ENCODE data around the gene WNT2B. TPM values are rescaled to one million over a fixed set of nuclear protein-coding genes. Genes with fewer than 3 reads are reported as not detected.
A peak's percentile ranks its signal among the peaks of the same experiment; 100 is the strongest.

The WNT2B gene
- total and polyA plus RNA-seq, 11 donors, result 0.71 to 16.2 (median 2.0) TPM

DNA sequence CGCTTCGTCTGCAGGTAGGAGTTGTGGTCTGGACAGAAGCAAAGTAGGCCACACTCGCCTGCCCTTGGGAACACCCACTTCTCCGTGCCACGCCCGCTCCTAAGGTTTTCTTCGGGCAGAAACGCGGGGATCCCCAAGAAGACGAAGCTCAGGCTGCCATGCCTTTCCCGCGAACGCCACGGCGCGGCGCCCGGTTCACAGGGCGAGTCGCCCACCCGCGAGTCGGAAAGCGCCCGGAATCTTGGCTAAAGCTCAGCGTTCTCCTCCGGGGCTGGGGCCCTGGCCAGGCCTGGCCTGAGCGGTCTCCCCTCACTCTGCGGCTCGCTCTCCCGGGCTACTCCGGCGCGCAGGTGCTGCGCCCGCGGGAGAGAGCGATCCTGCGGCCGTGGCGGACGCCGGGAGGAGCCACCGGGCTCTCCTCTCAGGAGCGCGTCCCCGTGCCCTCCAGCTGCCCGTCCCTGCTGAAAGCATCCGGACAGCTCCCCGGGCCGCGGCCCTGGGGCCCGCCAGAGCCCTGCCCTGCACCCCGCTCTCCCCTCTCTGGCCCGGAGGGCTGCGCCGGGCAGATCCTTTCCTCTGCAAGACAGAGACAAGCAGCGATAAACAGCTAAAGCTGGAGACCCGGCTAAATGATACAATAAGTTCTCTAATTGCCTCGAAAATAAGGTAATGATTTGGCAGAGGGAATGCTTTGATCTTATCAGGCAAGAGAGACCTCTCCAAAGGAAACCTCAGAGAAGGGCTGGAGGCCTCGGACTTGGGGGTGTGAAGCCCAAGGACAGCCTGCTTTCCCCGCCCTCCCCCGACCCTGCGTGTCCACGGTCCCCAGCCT lies 6.7 kb upstream of the WNT2B start:
- Histone ChIP-seq H3K9me3 (no peaks in the 10 kb centered on the region), H3K4me1 (peaks cover 0 to 23% (median 11%) of the 10 kb centered on the region in 12 donors), H3K27ac (peak overlapping the region in 9 of 12 donors; percentile 52 to 78 (median 72)), H3K27me3 (peaks cover 0 to 41% (median 0%) of the 10 kb centered on the region in 9 donors), H3K36me3 (no peaks in the 10 kb centered on the region), H3K4me3 (peak overlapping the region; percentile 14 to 67 (median 60))
- intact Hi-C loops (cut with DNase I), result loop anchor here in 8 of 10 donors (1.0 to 10.0 kb wide), 8 partner anchors 17 to 205 kb away; partner anchors contain the start of genes RHOC (in 7 of the 8), CAPZA1 (in 2 of the 8), MOV10 (in 2 of the 8) and ST7L (in 2 of the 8)
- DNase-seq (peak; percentile 60 to 85 (median 78)), ATAC-seq (peak; percentile 72 to 88 (median 86))
- WGBS, 4 donors, result 4 to 16% (median 7%) methylated on average over 22 to 65 of the region's 65 CpGs
- no peak for TF ChIP-seq POLR2A (IDR thresholded peaks at IDR 0.05)
- TF ChIP-seq, protein P1, sequence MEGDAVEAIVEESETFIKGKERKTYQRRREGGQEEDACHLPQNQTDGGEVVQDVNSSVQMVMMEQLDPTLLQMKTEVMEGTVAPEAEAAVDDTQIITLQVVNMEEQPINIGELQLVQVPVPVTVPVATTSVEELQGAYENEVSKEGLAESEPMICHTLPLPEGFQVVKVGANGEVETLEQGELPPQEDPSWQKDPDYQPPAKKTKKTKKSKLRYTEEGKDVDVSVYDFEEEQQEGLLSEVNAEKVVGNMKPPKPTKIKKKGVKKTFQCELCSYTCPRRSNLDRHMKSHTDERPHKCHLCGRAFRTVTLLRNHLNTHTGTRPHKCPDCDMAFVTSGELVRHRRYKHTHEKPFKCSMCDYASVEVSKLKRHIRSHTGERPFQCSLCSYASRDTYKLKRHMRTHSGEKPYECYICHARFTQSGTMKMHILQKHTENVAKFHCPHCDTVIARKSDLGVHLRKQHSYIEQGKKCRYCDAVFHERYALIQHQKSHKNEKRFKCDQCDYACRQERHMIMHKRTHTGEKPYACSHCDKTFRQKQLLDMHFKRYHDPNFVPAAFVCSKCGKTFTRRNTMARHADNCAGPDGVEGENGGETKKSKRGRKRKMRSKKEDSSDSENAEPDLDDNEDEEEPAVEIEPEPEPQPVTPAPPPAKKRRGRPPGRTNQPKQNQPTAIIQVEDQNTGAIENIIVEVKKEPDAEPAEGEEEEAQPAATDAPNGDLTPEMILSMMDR (IDR thresholded peaks at IDR 0.05), result peak; percentile 49 to 85 (median 68)

DNA sequence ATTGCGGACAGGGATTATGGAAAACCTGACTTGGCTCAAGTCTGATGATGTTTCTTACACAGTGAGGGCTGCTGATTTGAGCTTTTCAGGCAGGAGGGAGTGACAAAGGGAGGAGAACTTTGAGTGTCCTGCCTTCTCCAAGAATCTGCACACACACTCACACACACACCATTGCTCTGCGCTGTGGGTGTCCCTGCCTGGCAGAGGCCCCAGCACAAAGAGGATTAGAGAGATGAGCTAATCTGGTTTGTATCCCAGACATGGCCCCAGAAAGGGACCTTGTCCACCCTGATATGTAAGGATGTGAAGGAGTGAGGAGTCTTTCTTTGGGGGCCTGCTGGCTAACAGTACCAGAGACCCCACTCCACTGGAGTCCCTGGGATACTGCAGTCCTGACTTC lies 5.9 kb upstream of the WNT2B start:
- TF ChIP-seq, protein P1 (IDR thresholded peaks at IDR 0.05), result no peak
- TF ChIP-seq POLR2A (IDR thresholded peaks at IDR 0.05), result no peak
- peaks cover 0 to 49% (median 2%) of the 10 kb centered on the region in 9 donors for H3K27me3 ChIP-seq
- no peaks in the 10 kb centered on the region for H3K36me3 ChIP-seq
- H3K9me3 ChIP-seq, result no peaks in the 10 kb centered on the region
- DNase-seq (no peak), ATAC-seq (peak in 2 of 4 donors; percentile 19 to 54)
- intact Hi-C loops (cut with DNase I), result loop anchor here in 8 of 10 donors (1.0 to 10.0 kb wide), 8 partner anchors 16 to 204 kb away; partner anchors contain the start of genes RHOC (in 7 of the 8), CAPZA1 (in 2 of the 8), MOV10 (in 2 of the 8) and ST7L (in 2 of the 8)
- H3K27ac ChIP-seq, result peak overlapping the region in 3 of 12 donors; percentile 63 to 78 (median 75)
- H3K4me1 ChIP-seq, result peaks cover 0 to 25% (median 14%) of the 10 kb centered on the region in 12 donors
- H3K4me3 ChIP-seq, result peak overlapping the region in 2 of 12 donors; percentile 59 to 61
- 76 to 86% (median 81%) methylated on average over 2 of the region's 2 CpGs for WGBS, 4 donors

DNA sequence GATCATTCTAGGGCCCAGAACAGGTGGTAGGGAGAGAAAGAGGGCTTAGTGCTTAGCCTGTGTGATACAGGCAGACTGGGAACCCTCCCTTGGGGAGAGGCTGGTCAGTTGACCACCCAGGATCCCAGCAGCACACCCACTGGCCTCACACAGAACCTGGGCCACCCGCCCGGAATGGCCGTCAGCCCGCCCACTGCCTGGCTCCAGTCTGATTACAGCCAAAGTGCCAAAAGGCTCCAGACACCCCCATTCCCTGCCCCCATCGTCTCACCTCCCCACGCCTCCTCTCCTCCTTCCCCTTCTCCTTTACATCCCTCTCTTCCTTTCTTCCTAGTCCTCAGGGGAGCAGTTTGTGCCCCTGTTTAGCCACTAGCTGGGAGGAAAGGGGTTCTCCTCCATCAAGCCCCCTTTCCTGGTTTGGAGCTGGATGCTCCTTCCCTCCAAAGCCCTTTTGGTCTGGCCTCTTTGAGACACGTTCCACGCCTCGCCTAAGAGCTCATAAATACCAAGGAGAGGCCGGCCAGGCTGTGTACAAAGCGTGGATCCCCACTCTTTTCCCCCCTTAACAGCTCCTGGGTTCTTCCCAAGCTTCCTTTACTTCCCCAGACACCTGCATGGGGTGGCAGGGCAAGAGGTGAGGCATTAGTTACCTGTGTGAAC lies 4.6 kb upstream of the WNT2B start:
- no peaks in the 10 kb centered on the region for H3K9me3 ChIP-seq
- H3K27me3 ChIP-seq, result peaks cover 0 to 61% (median 11%) of the 10 kb centered on the region in 9 donors
- peaks cover 0 to 39% (median 25%) of the 10 kb centered on the region in 12 donors for H3K4me1 ChIP-seq
- no peak overlapping the region for H3K27ac ChIP-seq
- intact Hi-C loops (cut with DNase I), result loop anchor here in 7 of 10 donors (5.0 to 10.0 kb wide), 5 partner anchors 108 to 203 kb away; partner anchors contain the start of genes RHOC (in 5 of the 7), CAPZA1 (in 2 of the 7), MOV10 (in 2 of the 7) and ST7L (in 2 of the 7)
- DNase-seq, result no peak
- ATAC-seq, result no peak
- TF ChIP-seq, protein P1 (IDR thresholded peaks at IDR 0.05), result no peak
- no peak for TF ChIP-seq POLR2A (IDR thresholded peaks at IDR 0.05)
- no peak overlapping the region for H3K4me3 ChIP-seq
- H3K36me3 ChIP-seq, result no peaks in the 10 kb centered on the region
- WGBS, 4 donors, result 81 to 92% (median 85%) methylated on average over 10 to 11 of the region's 11 CpGs

Measured in heart left ventricle (tissue), 16 donors.